HepG2 (cell line): ENCODE data around the gene CCR8. TPM values are rescaled to one million over a fixed set of nuclear protein-coding genes. Genes with fewer than 3 reads are reported as not detected.

Experiments
- ATF7 ChIP-seq, 2 experiments: fragments of 450-650 bp in 1 of 2; sonication (generic) in 1 of 2; formaldehyde crosslinking in 1 of 2; IDR thresholded peaks; 2 replicates each; pipeline versions ENCODE4 v1.4.0 to v1.6.1; 2016 to 2020; ENCODE audit warnings: antibody characterized with exemption in 1 of 2, mild to moderate bottlenecking in 1 of 2, missing genetic modification reagents in 1 of 2
- ESRRA ChIP-seq: sonication (generic); formaldehyde crosslinking; IDR thresholded peaks from 2 replicates; pipeline ENCODE4 v1.5.1; 2020; ENCODE audit warnings: mild to moderate bottlenecking, low read depth, missing genetic modification reagents
- HMG20A ChIP-seq: IDR thresholded peaks from 2 replicates; pipeline ENCODE4 v1.6.1; 2016; ENCODE audit warnings: borderline replicate concordance
- HMGXB3 ChIP-seq: sonication (generic); formaldehyde crosslinking; IDR thresholded peaks from 2 replicates; pipeline ENCODE4 v1.4.0; 2020; ENCODE audit warnings: missing genetic modification reagents, borderline replicate concordance
- JUN ChIP-seq: sonication (generic); formaldehyde crosslinking; IDR thresholded peaks from 2 replicates; pipeline ENCODE4 v1.4.0; 2020; ENCODE audit warnings: mild to moderate bottlenecking, missing genetic modification reagents
- KLF12 ChIP-seq: sonication (generic); formaldehyde crosslinking; IDR thresholded peaks from 2 replicates; pipeline ENCODE4 v1.4.0; 2020; ENCODE audit warnings: missing genetic modification reagents, borderline replicate concordance
- MNT ChIP-seq: fragments of 450-650 bp; IDR thresholded peaks from 2 replicates; pipeline ENCODE4 v1.6.1; 2016
- STAT5B ChIP-seq: sonication (generic); formaldehyde crosslinking; IDR thresholded peaks from 2 replicates; pipeline ENCODE4 v1.4.0; 2020; ENCODE audit warnings: missing genetic modification reagents
- YEATS4 ChIP-seq: sonication (generic); formaldehyde crosslinking; IDR thresholded peaks from 2 replicates; pipeline ENCODE4 v1.4.0; 2020; ENCODE audit warnings: missing genetic modification reagents, borderline replicate concordance
- ZBTB43 ChIP-seq: sonication (generic); formaldehyde crosslinking; conservative IDR thresholded peaks from 2 replicates; pipeline ENCODE4 v1.4.0; 2020; ENCODE audit warnings: missing genetic modification reagents
- ZBTB46 ChIP-seq: sonication (generic); formaldehyde crosslinking; IDR thresholded peaks from 2 replicates; pipeline ENCODE4 v1.4.0; 2020; ENCODE audit warnings: mild to moderate bottlenecking, missing genetic modification reagents, borderline replicate concordance
- ZMYM4 ChIP-seq: sonication (generic); formaldehyde crosslinking; IDR thresholded peaks from 2 replicates; pipeline ENCODE4 v1.8.1; 2023; ENCODE audit warnings: mild to moderate bottlenecking, missing genetic modification reagents
- ZNF264 ChIP-seq: sonication (generic); formaldehyde crosslinking; IDR thresholded peaks from 2 replicates; pipeline ENCODE4 v1.4.0; 2020; ENCODE audit warnings: missing genetic modification reagents
- polyA plus RNA-seq, 8 experiments: library from polyadenylated mRNA; depleted of rRNA in 3 of 8; stranded (reverse) in 7 of 8; unstranded in 1 of 8; fragments of >200 nt; fragmentation: Illumina TruSeq in 4 of 8; extraction: Trizol in 4 of 8; gene quantifications; 2 replicates each; pipeline versions ENCODE4 v1.2.1 to v1.2.3, GENCODE V29; 2011 to 2016; ENCODE audit warnings: low read depth in 4 of 8, missing spikeins in 1 of 8, mixed read lengths in 1 of 8; ENCODE audit not compliant: insufficient read depth in 1 of 8
- total RNA-seq, 5 experiments: library from RNA; depleted of rRNA; stranded (reverse); fragments of >200 nt; fragmentation: Illumina TruSeq; extraction: Trizol; gene quantifications; 2 replicates each; pipeline ENCODE4 v1.2.3, GENCODE V29; 2016; ENCODE audit warnings: low read depth in 1 of 5
- TF ChIP-seq, protein P1 (sequence below): sonication (generic); formaldehyde crosslinking; IDR thresholded peaks from 2 replicates; pipeline ENCODE4 v1.4.0; 2020; ENCODE audit warnings: mild to moderate bottlenecking, missing genetic modification reagents, borderline replicate concordance

CCR8 gene
- total and polyA plus RNA-seq, 2 of the 13 experiments (the other 11 are each of a cell fraction or from before 2014, with no cell fraction given): not detected

GRCh38 chr3:39317571-39318169, 11.8 kb upstream of the CCR8 start (continued):
- TF ChIP-seq, protein P1, sequence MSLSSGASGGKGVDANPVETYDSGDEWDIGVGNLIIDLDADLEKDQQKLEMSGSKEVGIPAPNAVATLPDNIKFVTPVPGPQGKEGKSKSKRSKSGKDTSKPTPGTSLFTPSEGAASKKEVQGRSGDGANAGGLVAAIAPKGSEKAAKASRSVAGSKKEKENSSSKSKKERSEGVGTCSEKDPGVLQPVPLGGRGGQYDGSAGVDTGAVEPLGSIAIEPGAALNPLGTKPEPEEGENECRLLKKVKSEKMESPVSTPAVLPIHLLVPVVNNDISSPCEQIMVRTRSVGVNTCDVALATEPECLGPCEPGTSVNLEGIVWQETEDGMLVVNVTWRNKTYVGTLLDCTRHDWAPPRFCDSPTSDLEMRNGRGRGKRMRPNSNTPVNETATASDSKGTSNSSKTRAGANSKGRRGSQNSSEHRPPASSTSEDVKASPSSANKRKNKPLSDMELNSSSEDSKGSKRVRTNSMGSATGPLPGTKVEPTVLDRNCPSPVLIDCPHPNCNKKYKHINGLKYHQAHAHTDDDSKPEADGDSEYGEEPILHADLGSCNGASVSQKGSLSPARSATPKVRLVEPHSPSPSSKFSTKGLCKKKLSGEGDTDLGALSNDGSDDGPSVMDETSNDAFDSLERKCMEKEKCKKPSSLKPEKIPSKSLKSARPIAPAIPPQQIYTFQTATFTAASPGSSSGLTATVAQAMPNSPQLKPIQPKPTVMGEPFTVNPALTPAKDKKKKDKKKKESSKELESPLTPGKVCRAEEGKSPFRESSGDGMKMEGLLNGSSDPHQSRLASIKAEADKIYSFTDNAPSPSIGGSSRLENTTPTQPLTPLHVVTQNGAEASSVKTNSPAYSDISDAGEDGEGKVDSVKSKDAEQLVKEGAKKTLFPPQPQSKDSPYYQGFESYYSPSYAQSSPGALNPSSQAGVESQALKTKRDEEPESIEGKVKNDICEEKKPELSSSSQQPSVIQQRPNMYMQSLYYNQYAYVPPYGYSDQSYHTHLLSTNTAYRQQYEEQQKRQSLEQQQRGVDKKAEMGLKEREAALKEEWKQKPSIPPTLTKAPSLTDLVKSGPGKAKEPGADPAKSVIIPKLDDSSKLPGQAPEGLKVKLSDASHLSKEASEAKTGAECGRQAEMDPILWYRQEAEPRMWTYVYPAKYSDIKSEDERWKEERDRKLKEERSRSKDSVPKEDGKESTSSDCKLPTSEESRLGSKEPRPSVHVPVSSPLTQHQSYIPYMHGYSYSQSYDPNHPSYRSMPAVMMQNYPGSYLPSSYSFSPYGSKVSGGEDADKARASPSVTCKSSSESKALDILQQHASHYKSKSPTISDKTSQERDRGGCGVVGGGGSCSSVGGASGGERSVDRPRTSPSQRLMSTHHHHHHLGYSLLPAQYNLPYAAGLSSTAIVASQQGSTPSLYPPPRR (CRISPR knock-in tag): peak; percentile 74; the same call in 1 of the 2 replicates
- TF ChIP-seq ZBTB43 (peak; percentile 52; the same call in 1 of the 2 replicates), HMG20A (CRISPR knock-in tag) (peak; percentile 72; the same call in 1 of the 2 replicates), ESRRA (CRISPR knock-in tag) (peak; percentile 93), JUN (CRISPR knock-in tag) (peak; percentile 90), YEATS4 (CRISPR knock-in tag) (no peak), ZMYM4 (peak; percentile 97), MNT (no peak), ATF7 (IDR thresholded peaks at IDR 0.05) (peak; percentile 75), ATF7 (CRISPR knock-in tag; IDR thresholded peaks at IDR 0.05) (no peak), ZNF264 (CRISPR knock-in tag) (peak; percentile 95), KLF12 (CRISPR knock-in tag) (no peak), HMGXB3 (CRISPR knock-in tag) (peak; percentile 56; the same call in 1 of the 2 replicates), ZBTB46 (CRISPR knock-in tag) (no peak), STAT5B (peak; percentile 77; the same call in 1 of the 2 replicates)
